Activated naive CD4-positive, alpha-beta T cell treated with anti-CD3 and anti-CD28 coated beads, Interleukin-2, amount 50 U/mL, for 24 hours (primary cell): ENCODE results near the gene MZF1.

Experiments
- H3K27ac Mint-ChIP-seq: one replicate; pipeline ENCODE4 v1.8.0; 2021; ENCODE audit warnings: mild to moderate bottlenecking, mixed read lengths
- H3K27me3 Mint-ChIP-seq: one replicate; pipeline ENCODE4 v1.8.0; 2021; ENCODE audit warnings: mixed read lengths
- H3K36me3 Mint-ChIP-seq: one replicate; pipeline ENCODE4 v1.8.0; 2021; ENCODE audit warnings: mixed read lengths
- H3K4me1 Mint-ChIP-seq: one replicate; pipeline ENCODE4 v1.8.0; 2021; ENCODE audit warnings: mixed read lengths
- H3K4me3 Mint-ChIP-seq: one replicate; pipeline ENCODE4 v1.8.0; 2021; ENCODE audit warnings: mild to moderate bottlenecking, mixed read lengths
- H3K9me3 Mint-ChIP-seq: one replicate; pipeline ENCODE4 v1.8.0; 2021; ENCODE audit warnings: mixed read lengths

MZF1 gene

GRCh38 chr19:58515259-58515658 lies 57.9 kb downstream of the MZF1 start:
- Mint-ChIP-seq H3K27ac (peak overlapping the region; percentile 55), H3K4me1 (peaks cover 50% of the 10 kb centered on the region), H3K9me3 (no peaks in the 10 kb centered on the region), H3K36me3 (peaks cover 6% of the 10 kb centered on the region), H3K27me3 (no peaks in the 10 kb centered on the region), H3K4me3 (peak overlapping the region; percentile 60)

GRCh38 chr19:58514564-58515022 lies 58.5 kb downstream of the MZF1 start:
- Mint-ChIP-seq H3K4me1 (peaks cover 44% of the 10 kb centered on the region), H3K27me3 (no peaks in the 10 kb centered on the region), H3K36me3 (peaks cover 6% of the 10 kb centered on the region), H3K27ac (peak overlapping the region; percentile 80), H3K9me3 (no peaks in the 10 kb centered on the region), H3K4me3 (peak overlapping the region; percentile 90)

DNA sequence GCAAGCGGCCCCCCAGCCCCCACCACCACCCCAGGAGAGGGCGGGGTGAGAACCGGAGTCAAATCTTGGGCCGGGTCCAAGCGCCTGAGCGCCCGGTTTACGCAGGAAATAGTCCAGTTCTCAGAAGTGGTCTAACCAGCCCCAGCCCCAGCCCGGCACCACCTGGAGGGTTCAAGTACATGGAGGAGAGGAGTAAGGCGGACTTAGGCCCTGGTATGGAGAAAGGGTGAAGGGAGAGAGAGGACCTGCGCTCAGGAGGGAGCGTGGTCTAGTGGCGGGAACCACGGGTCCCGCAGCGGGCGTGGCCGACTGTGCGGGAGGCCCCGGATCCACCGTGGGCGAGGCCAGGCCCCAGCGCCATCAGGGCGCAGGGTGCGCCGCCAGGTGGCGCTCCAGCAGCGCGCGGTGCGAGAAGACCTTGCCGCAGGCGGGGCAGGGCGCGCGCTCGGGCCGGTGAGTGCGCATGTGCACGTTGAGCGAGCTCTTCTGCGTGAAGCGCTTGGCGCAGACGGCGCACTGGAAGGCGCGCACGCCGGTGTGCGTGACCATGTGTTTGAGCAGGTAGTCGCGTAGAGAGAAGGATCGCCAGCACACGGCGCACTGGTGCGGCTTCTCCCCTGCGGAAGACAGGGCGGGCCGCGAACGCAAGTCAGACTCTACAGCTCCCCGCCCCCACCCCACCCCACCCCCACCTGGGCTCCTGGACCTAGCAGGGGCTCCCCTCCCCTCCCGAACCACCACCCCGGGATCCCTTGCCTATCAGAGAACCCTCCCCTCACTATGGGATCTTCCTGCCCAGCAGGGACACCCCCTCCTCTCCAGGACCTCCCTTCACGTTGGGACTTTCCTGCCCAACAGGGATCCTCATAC lies 59.2 kb downstream of the MZF1 start:
- H3K4me1 Mint-ChIP-seq: peaks cover 40% of the 10 kb centered on the region
- H3K36me3 Mint-ChIP-seq: peaks cover 6% of the 10 kb centered on the region
- no peaks in the 10 kb centered on the region for H3K27me3 Mint-ChIP-seq
- no peaks in the 10 kb centered on the region for H3K9me3 Mint-ChIP-seq
- H3K27ac Mint-ChIP-seq: peak overlapping the region; percentile 95
- H3K4me3 Mint-ChIP-seq: peak overlapping the region; percentile 90

DNA sequence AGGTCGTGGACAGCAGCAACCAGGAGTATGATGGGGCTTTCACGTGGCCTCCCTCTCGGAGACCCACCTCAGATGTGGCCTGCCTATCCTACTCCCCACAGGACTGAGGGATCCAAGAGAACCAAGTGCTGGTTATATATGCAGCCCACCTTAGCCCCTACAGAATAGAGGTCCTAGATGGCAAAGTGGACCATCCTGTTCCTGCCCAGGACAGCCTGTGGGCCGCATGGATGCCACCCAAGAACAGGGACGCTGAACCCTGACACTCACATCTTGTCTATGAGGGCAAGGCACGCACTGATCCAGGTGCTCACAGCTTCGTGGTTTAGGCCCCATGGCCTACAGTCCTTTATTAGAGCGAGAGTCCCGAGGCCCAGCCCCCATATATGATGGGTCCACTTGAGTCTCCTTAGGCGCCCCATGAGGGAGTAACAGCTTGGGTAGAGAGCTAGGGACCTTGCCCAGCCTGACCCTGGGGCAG lies 59.9 kb downstream of the MZF1 start:
- no peaks in the 10 kb centered on the region for H3K27me3 Mint-ChIP-seq
- no peaks in the 10 kb centered on the region for H3K9me3 Mint-ChIP-seq
- H3K27ac Mint-ChIP-seq: no peak overlapping the region
- H3K4me1 Mint-ChIP-seq: peaks cover 34% of the 10 kb centered on the region
- peaks cover 6% of the 10 kb centered on the region for H3K36me3 Mint-ChIP-seq
- H3K4me3 Mint-ChIP-seq: peak overlapping the region; percentile 59
